Hematopoietic multipotent progenitor cell treated with erythropoietin and hydrocortisone succinate and interleukin-3 and kit ligand, for 4 days (in vitro differentiated cells): ENCODE measurements around the gene DISC1.
A peak's percentile ranks its signal among the peaks of the same experiment; 100 is the strongest.

Source experiments
- DNase-seq: peaks from one replicate; pipeline ENCODE4 v3.0.0-alpha.2; 2015

DISC1 gene

DNA sequence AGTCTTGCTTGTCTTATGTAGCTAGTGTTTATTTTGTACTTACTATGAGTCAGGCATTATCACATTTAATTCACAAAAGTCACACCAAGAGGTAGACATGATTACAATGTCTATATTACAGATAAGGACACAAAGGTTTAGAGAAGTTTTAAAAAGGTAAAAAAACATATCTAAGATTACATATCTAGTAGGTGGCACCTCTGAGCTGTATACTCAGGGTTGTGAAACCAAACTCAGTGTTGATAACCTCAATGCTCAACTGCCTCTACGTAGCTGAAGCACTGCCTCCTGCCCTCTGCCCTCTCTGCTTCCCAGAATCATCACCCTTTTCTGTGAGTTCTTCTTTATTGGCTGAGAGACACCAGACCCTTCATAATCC, 431.3 kb downstream of the DISC1 start:
- no peak for DNase-seq

DNA sequence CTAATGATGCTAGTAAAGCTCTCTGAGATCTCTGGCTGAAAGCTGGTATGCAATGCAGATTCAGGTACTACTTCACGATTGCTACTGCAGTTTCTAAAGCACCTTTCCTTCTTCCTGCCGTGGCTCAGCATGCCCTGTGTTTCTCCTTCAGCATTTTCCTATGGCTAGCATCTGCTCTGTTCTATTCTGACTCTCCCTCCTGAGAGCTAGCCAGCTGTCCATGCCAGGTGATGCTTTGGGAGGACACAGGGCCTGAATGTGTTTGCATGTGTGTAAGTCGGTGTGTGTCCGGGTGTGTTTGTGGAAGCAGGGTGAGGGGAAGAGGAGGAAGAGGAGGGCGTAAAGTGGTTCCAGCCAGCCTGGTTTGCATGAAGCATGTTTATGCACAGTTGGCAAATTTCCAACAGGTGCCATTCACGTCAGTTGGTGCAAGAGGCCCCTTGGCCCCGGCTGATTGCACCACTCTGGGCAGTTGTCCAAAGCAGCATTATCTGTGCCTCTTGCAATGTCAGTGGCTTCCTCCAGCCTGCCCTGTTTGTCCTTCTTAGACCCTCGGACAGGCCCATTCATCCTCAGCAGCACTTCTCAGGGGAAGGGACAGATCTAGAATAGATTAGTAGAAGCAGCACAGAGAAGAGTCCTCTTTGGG, 433.3 kb downstream of the DISC1 start:
- DNase-seq, result peak; percentile 29

DNA sequence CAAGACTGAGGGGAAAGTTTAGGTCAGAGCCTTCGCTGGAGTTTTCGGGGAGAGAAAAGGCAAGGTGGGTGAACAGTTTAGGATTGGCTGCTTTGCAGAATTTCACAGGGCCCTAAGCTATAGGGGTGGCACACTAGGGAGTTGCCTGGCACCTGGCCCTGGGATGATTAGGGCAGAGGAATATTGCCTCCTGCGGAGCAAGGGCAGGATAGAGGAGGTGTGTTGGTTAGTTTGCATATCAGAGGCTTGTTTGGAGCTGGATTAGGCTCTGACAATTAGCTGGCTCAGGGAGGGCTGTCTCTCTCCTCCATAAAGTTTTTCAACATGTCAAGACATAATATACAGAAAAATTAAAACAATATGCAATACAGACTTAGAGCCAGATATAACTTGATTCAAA, 436.4 kb downstream of the DISC1 start:
- DNase-seq, result no peak

DNA sequence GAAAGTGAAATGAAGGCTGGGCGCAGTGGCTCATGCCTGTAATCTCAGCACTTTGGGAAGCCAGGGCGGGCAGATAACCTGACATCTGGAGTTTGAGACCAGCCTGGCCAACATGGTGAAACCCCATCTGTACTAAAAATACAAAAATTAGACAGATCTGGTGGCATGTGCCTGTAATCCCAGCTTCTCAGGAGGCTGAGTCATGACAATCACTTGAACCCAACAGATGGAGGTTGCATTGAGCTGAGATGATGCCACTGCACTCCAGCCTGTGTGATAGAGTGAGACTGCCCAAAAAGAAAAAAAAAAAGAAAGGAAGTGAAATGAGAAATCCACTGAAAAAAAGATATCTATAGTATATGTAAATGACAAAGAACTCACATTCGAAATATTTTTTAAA, 439.9 kb downstream of the DISC1 start:
- DNase-seq, result no peak

DNA sequence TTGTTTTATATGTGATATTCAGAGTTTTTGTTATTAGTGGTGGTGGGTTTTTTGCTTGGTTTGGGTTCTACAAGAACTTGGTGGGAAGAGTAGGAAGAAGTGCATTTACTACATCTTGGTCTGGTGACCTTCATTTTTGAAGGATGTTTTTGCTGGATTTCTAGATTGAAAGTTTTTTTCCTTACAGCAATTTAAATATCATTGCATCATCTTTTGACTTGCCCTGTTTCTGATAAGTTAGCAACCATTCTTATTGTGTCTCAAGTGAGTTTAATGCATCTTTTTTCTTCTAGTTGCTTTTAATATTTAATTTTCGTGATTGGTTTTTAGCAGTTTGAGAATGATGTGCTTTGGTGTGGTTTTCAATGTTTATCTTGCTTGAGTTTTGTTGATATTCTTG, 447.7 kb downstream of the DISC1 start:
- DNase-seq, result no peak

DNA sequence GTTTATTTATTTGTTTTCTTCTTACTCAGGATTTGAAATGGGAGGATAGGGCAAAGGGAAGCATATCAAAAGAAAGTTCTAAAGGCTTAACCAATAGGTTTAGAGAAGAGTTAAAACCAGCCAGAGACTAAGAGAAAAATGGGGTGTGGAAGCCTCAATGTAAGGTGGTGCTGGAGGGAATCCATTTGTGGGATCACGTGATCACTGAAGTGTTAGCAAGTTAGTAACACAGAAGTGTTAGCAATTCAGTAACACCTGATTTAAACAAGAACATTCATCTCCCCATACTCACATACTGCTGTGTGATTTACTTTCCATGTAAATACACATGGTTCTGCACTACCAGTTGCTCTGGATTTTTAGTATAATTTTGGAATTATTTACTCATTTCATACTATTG, 451.2 kb downstream of the DISC1 start:
- DNase-seq, result no peak

DNA sequence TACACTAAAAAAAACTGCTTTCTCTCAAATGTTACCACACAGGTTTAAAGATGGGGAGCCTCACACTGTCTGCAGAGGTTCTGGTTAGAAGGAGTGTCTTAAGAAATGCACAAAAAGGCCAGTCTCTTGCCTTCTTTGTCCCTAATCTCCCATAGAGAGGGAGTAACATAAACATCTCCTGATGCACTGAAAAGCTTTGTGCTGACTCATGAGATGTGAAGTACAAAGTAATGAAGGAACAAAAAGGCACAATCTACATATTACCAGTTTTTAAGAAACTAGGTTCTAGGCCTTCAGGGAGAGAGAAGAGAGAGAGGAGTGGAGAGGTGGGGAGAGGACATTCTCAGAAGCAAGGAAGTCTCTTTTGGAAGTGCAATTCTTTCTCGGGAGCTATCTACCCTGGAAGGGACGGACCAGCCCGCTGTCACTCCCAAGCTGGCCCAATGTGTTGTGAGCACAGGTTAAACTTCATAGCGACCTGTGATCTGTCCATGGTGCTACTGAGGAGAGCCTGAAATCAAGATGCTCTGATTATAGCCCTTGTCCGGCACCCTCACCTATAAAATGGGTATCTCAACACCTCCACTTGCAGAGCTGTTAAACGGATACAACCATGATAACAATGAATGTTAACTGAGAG, 458.1 kb downstream of the DISC1 start:
- DNase-seq, result peak; percentile 20

DNA sequence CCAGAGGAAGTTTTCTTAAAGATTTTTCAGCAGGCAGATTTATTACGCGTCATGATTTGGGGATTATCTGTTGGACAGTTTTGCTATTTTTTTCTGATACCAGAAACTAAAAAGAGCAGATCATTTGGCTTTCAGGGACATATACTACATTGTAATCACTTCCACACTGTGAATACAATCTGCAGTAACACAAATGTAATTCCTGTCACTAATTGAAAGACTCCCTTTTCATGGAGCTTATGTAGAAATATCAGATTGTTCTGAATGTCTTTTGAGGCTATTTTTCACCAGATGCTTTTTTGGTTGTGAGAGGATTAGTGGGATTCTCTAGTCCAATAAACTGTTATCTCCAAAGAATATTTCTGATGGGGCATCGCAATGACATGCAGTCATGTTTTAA, 464.2 kb downstream of the DISC1 start:
- DNase-seq, result no peak
